Calu3 (cell line): ENCODE data around the gene ZXDC. TPM values are rescaled to one million over a fixed set of nuclear protein-coding genes. Genes with fewer than 3 reads are reported as not detected.

Experiments used
- BruUV-seq: library from RNA; stranded (reverse); fragments of 400-500 nt; replicated peaks from 2 replicates; lab custom pipeline; 2021; lab: Mats Ljungman, UMichigan
- CTCF ChIA-PET: fragments of 300-600 bp; sonication (Branson Sonifier 250); formaldehyde crosslinking; loops from one replicate; lab custom pipeline; 2022; ENCODE audit warnings: antibody characterized with exemption; lab: Charles Lee
- DNase-seq: peaks from one replicate; pipeline ENCODE4 v3.0.0; 2022
- H3K27ac Mint-ChIP-seq: one replicate; pipeline ENCODE4 v1.8.0; 2022; ENCODE audit warnings: mixed read lengths; ENCODE audit not compliant: unreplicated experiment
- H3K27me3 Mint-ChIP-seq: one replicate; pipeline ENCODE4 v1.8.0; 2022; ENCODE audit warnings: mixed read lengths; ENCODE audit not compliant: unreplicated experiment
- H3K36me3 Mint-ChIP-seq: one replicate; pipeline ENCODE4 v1.8.0; 2022; ENCODE audit warnings: mild to moderate bottlenecking, moderate library complexity, mixed read lengths; ENCODE audit not compliant: insufficient read depth, unreplicated experiment
- H3K4me1 Mint-ChIP-seq: one replicate; pipeline ENCODE4 v1.8.0; 2022; ENCODE audit warnings: mild to moderate bottlenecking, low read depth, mixed read lengths; ENCODE audit not compliant: unreplicated experiment
- H3K4me3 Mint-ChIP-seq: one replicate; pipeline ENCODE4 v1.8.0; 2022; ENCODE audit warnings: mild to moderate bottlenecking, low read depth, moderate library complexity, mixed read lengths; ENCODE audit not compliant: unreplicated experiment
- H3K9me3 Mint-ChIP-seq: one replicate; pipeline ENCODE4 v1.8.0; 2022; ENCODE audit warnings: low read depth, mixed read lengths; ENCODE audit not compliant: unreplicated experiment
- CTCF ChIP-seq: fragments of 200-600 bp; IDR thresholded peaks from one replicate; pipeline ENCODE4 v1.8.0; 2022; ENCODE audit warnings: antibody characterized with exemption; ENCODE audit not compliant: unreplicated experiment
- intact Hi-C: fragments of 100-400 bp; cut with micrococcal nuclease; formaldehyde crosslinking; loops from one replicate; pipeline ENCODE4 v1.10.0; 2022; ENCODE audit not compliant: unreplicated experiment
- total RNA-seq: library from RNA; stranded (reverse); gene quantifications from 2 replicates; pipeline ENCODE4 v1.2.3, GENCODE V29; 2022

Gene ZXDC
- total RNA-seq, 1 experiment from 2014 or later, result 63.8 TPM

- Mint-ChIP-seq H3K9me3 (no peaks in the 10 kb centered on the region), H3K4me3 (no peak overlapping the region), H3K27ac (no peak overlapping the region), H3K4me1 (no peaks in the 10 kb centered on the region), H3K27me3 (peaks cover 36% of the 10 kb centered on the region), H3K36me3 (no peaks in the 10 kb centered on the region)
- TF ChIP-seq CTCF, result no peak
- CTCF ChIA-PET, result interaction anchor here (1.1 to 1.4 kb wide), 3 partner anchors 9 to 108 kb away, joined by 3 read pairs; no protein-coding TSS in a partner anchor
- DNase-seq, result no peak
- intact Hi-C loops, result no loop called here
- BruUV-seq, result no TSS peak
Observed at GRCh38 chr3:126514161-126514560, 38.5 kb upstream of the ZXDC start.

GRCh38 chr3:126512916-126513650, 37.4 kb upstream of the ZXDC start:
- no TSS peak for BruUV-seq
- no peak for DNase-seq
- H3K9me3 Mint-ChIP-seq, result no peaks in the 10 kb centered on the region
- TF ChIP-seq CTCF, result no peak
- H3K4me1 Mint-ChIP-seq, result peaks cover 5% of the 10 kb centered on the region
- no peak overlapping the region for H3K27ac Mint-ChIP-seq
- intact Hi-C loops, result no loop called here
- CTCF ChIA-PET, result interaction anchor here (0.7 to 1.3 kb wide), 3 partner anchors 14 to 959 kb away, joined by 3 read pairs; no protein-coding TSS in a partner anchor
- no peaks in the 10 kb centered on the region for H3K36me3 Mint-ChIP-seq
- H3K4me3 Mint-ChIP-seq, result no peak overlapping the region
- H3K27me3 Mint-ChIP-seq, result peaks cover 25% of the 10 kb centered on the region

GRCh38 chr3:126512026-126512425, 36.3 kb upstream of the ZXDC start:
- Mint-ChIP-seq H3K27me3 (peaks cover 15% of the 10 kb centered on the region), H3K27ac (no peak overlapping the region), H3K4me3 (no peak overlapping the region), H3K36me3 (no peaks in the 10 kb centered on the region), H3K9me3 (no peaks in the 10 kb centered on the region), H3K4me1 (peaks cover 8% of the 10 kb centered on the region)
- CTCF ChIA-PET, result interaction anchor here (1.3 kb wide), 1 partner anchor 15 kb away, joined by 3 read pairs; no protein-coding TSS in a partner anchor
- BruUV-seq, result no TSS peak
- no peak for TF ChIP-seq CTCF
- no peak for DNase-seq
- intact Hi-C loops, result no loop called here

GRCh38 chr3:126511291-126511690, 35.6 kb upstream of the ZXDC start:
- H3K4me3 Mint-ChIP-seq, result no peak overlapping the region
- CTCF ChIA-PET, result no interaction called here
- H3K27ac Mint-ChIP-seq, result no peak overlapping the region
- TF ChIP-seq CTCF, result no peak
- DNase-seq, result no peak
- no peaks in the 10 kb centered on the region for H3K9me3 Mint-ChIP-seq
- intact Hi-C loops, result no loop called here
- H3K36me3 Mint-ChIP-seq, result no peaks in the 10 kb centered on the region
- BruUV-seq, result no TSS peak
- peaks cover 8% of the 10 kb centered on the region for H3K4me1 Mint-ChIP-seq
- H3K27me3 Mint-ChIP-seq, result peaks cover 17% of the 10 kb centered on the region
